SJSA1 (cell line): ENCODE measurements around the gene LRRC38. TPM values are rescaled to one million over a fixed set of nuclear protein-coding genes. Genes with fewer than 3 reads are reported as not detected.

Source experiments
- DNase-seq, 2 experiments: peaks; one replicate each; pipeline ENCODE4 v3.0.0-alpha.2; 2015 to 2020; ENCODE audit warnings: low spot score in 2 of 2, low read depth in 1 of 2
- H3K27ac ChIP-seq: fragments of 250-450 bp; sonication (Bioruptor Pico); 2 replicates; pipeline ENCODE4 v1.5.1; 2020; ENCODE audit warnings: mild to moderate bottlenecking, moderate library complexity
- H3K27me3 ChIP-seq: fragments of 250-450 bp; sonication (Bioruptor Pico); replicated peaks from 2 replicates; pipeline ENCODE4 v1.5.1; 2020; ENCODE audit warnings: mild to moderate bottlenecking, moderate library complexity
- H3K36me3 ChIP-seq: fragments of 250-450 bp; sonication (Bioruptor Pico); 2 replicates; pipeline ENCODE4 v1.5.1; 2020; ENCODE audit warnings: mild to moderate bottlenecking
- H3K4me1 ChIP-seq: fragments of 250-450 bp; sonication (Bioruptor Pico); replicated peaks from 2 replicates; pipeline ENCODE4 v1.6.1; 2021; ENCODE audit warnings: mild to moderate bottlenecking
- H3K4me3 ChIP-seq: fragments of 250-450 bp; sonication (Bioruptor Pico); 2 replicates; pipeline ENCODE4 v1.5.1; 2020; ENCODE audit warnings: mild to moderate bottlenecking
- H3K9me3 ChIP-seq: fragments of 250-450 bp; sonication (Bioruptor Pico); replicated peaks from 2 replicates; pipeline ENCODE4 v1.5.1; 2020; ENCODE audit warnings: mild to moderate bottlenecking
- total RNA-seq: library from RNA; depleted of rRNA; stranded (reverse); fragments of >200 nt; shearing (Covaris generic); gene quantifications from 2 replicates; pipeline ENCODE4 v1.2.3, GENCODE V29; 2014

LRRC38 gene
- total RNA-seq, 1 experiment from 2014 or later = not detected

GRCh38 chr1:13507075-13507474 is 6.7 kb downstream of the LRRC38 start:
- Histone ChIP-seq H3K9me3 (no peaks in the 10 kb centered on the region), H3K27me3 (peaks cover 26% of the 10 kb centered on the region), H3K36me3 (no peaks in the 10 kb centered on the region), H3K4me1 (no peaks in the 10 kb centered on the region), H3K27ac (no peak overlapping the region), H3K4me3 (no peak overlapping the region)
- DNase-seq = no peak

- no peak overlapping the region for H3K4me3 ChIP-seq
- no peak overlapping the region for H3K27ac ChIP-seq
- no peak for DNase-seq
- no peaks in the 10 kb centered on the region for H3K4me1 ChIP-seq
- H3K36me3 ChIP-seq = no peaks in the 10 kb centered on the region
- no peaks in the 10 kb centered on the region for H3K9me3 ChIP-seq
- H3K27me3 ChIP-seq = peaks cover 9% of the 10 kb centered on the region
Observed at GRCh38 chr1:13505020-13505419, 8.8 kb downstream of the LRRC38 start.

GRCh38 chr1:13500806-13501205 is 13.0 kb downstream of the LRRC38 start:
- Histone ChIP-seq H3K27ac (no peak overlapping the region), H3K4me1 (no peaks in the 10 kb centered on the region), H3K4me3 (no peak overlapping the region), H3K27me3 (no peaks in the 10 kb centered on the region; the same call in 1 of the 2 replicates), H3K36me3 (no peaks in the 10 kb centered on the region), H3K9me3 (no peaks in the 10 kb centered on the region)
- DNase-seq = no peak

GRCh38 chr1:13499422-13499821 is 14.4 kb downstream of the LRRC38 start:
- Histone ChIP-seq H3K9me3 (no peaks in the 10 kb centered on the region), H3K4me1 (no peaks in the 10 kb centered on the region), H3K36me3 (no peaks in the 10 kb centered on the region), H3K27ac (no peak overlapping the region), H3K27me3 (no peaks in the 10 kb centered on the region), H3K4me3 (no peak overlapping the region)
- no peak for DNase-seq

- H3K27ac ChIP-seq = no peak overlapping the region
- no peak overlapping the region for H3K4me3 ChIP-seq
- no peak for DNase-seq
- no peaks in the 10 kb centered on the region for H3K9me3 ChIP-seq
- H3K27me3 ChIP-seq = no peaks in the 10 kb centered on the region
- H3K36me3 ChIP-seq = no peaks in the 10 kb centered on the region
- no peaks in the 10 kb centered on the region for H3K4me1 ChIP-seq
Observed at GRCh38 chr1:13498553-13498952, 15.2 kb downstream of the LRRC38 start.

- no peaks in the 10 kb centered on the region for H3K4me1 ChIP-seq
- H3K9me3 ChIP-seq = no peaks in the 10 kb centered on the region
- H3K27ac ChIP-seq = no peak overlapping the region
- peaks cover 4% of the 10 kb centered on the region; the same call in 1 of the 2 replicates for H3K27me3 ChIP-seq
- no peaks in the 10 kb centered on the region for H3K36me3 ChIP-seq
- no peak overlapping the region for H3K4me3 ChIP-seq
- DNase-seq = no peak
Observed at GRCh38 chr1:13495186-13495585, 18.6 kb downstream of the LRRC38 start.

GRCh38 chr1:13494712-13495111 is 19.1 kb downstream of the LRRC38 start:
- Histone ChIP-seq H3K27ac (no peak overlapping the region), H3K27me3 (peaks cover 4% of the 10 kb centered on the region; the same call in 1 of the 2 replicates), H3K9me3 (no peaks in the 10 kb centered on the region), H3K4me3 (no peak overlapping the region), H3K36me3 (no peaks in the 10 kb centered on the region), H3K4me1 (no peaks in the 10 kb centered on the region)
- no peak for DNase-seq

- no peak overlapping the region for H3K4me3 ChIP-seq
- no peak for DNase-seq
- H3K27ac ChIP-seq = no peak overlapping the region
- no peaks in the 10 kb centered on the region for H3K4me1 ChIP-seq
- no peaks in the 10 kb centered on the region for H3K9me3 ChIP-seq
- H3K27me3 ChIP-seq = peaks cover 4% of the 10 kb centered on the region; the same call in 1 of the 2 replicates
- no peaks in the 10 kb centered on the region for H3K36me3 ChIP-seq
Observed at GRCh38 chr1:13494025-13494424, 19.8 kb downstream of the LRRC38 start.

GRCh38 chr1:13492711-13493110 is 21.1 kb downstream of the LRRC38 start:
- Histone ChIP-seq H3K36me3 (no peaks in the 10 kb centered on the region), H3K4me3 (no peak overlapping the region), H3K27ac (no peak overlapping the region), H3K27me3 (peaks cover 4% of the 10 kb centered on the region; the same call in 1 of the 2 replicates), H3K9me3 (no peaks in the 10 kb centered on the region), H3K4me1 (no peaks in the 10 kb centered on the region)
- DNase-seq = no peak

GRCh38 chr1:13487957-13488356 is 25.8 kb downstream of the LRRC38 start:
- Histone ChIP-seq H3K9me3 (no peaks in the 10 kb centered on the region), H3K27ac (no peak overlapping the region), H3K27me3 (peaks cover 4% of the 10 kb centered on the region; the same call in 1 of the 2 replicates), H3K36me3 (no peaks in the 10 kb centered on the region), H3K4me1 (no peaks in the 10 kb centered on the region), H3K4me3 (no peak overlapping the region)
- DNase-seq = no peak

GRCh38 chr1:13487143-13487868 is 26.5 kb downstream of the LRRC38 start:
- Histone ChIP-seq H3K36me3 (no peaks in the 10 kb centered on the region), H3K27me3 (peaks cover 4% of the 10 kb centered on the region; the same call in 1 of the 2 replicates), H3K9me3 (no peaks in the 10 kb centered on the region), H3K4me1 (no peaks in the 10 kb centered on the region), H3K27ac (no peak overlapping the region), H3K4me3 (no peak overlapping the region)
- no peak for DNase-seq

GRCh38 chr1:13483946-13484345 is 29.9 kb downstream of the LRRC38 start:
- no peaks in the 10 kb centered on the region for H3K36me3 ChIP-seq
- H3K9me3 ChIP-seq = 0 out of 2 replicates have a peak, but pooled peaks cover 5% of the 10 kb centered on the region
- H3K27me3 ChIP-seq = no peaks in the 10 kb centered on the region
- no peak overlapping the region for H3K27ac ChIP-seq
- no peaks in the 10 kb centered on the region for H3K4me1 ChIP-seq
- DNase-seq = no peak
- no peak overlapping the region for H3K4me3 ChIP-seq

- Histone ChIP-seq H3K36me3 (no peaks in the 10 kb centered on the region), H3K27ac (no peak overlapping the region), H3K27me3 (no peaks in the 10 kb centered on the region), H3K4me1 (no peaks in the 10 kb centered on the region), H3K4me3 (no peak overlapping the region), H3K9me3 (0 out of 2 replicates have a peak, but pooled peaks cover 5% of the 10 kb centered on the region)
- DNase-seq = no peak
Observed at GRCh38 chr1:13482600-13482999, 31.2 kb downstream of the LRRC38 start.

- no peaks in the 10 kb centered on the region for H3K27me3 ChIP-seq
- H3K4me1 ChIP-seq = no peaks in the 10 kb centered on the region
- no peak overlapping the region for H3K4me3 ChIP-seq
- H3K36me3 ChIP-seq = no peaks in the 10 kb centered on the region
- DNase-seq = no peak
- H3K9me3 ChIP-seq = 0 out of 2 replicates have a peak, but pooled peaks cover 5% of the 10 kb centered on the region
- no peak overlapping the region for H3K27ac ChIP-seq
Observed at GRCh38 chr1:13479171-13479856, 34.5 kb downstream of the LRRC38 start.
